ENCODE measurements around the gene MSX1. TPM values are rescaled to one million over a fixed set of nuclear protein-coding genes. Genes with fewer than 3 reads are reported as not detected.
A peak's percentile ranks its signal among the peaks of the same experiment; 100 is the strongest.

The MSX1 gene
- total and polyA plus RNA-seq, 2 experiments from 2014 or later: 0.61 TPM; not detected in 1

DNA sequence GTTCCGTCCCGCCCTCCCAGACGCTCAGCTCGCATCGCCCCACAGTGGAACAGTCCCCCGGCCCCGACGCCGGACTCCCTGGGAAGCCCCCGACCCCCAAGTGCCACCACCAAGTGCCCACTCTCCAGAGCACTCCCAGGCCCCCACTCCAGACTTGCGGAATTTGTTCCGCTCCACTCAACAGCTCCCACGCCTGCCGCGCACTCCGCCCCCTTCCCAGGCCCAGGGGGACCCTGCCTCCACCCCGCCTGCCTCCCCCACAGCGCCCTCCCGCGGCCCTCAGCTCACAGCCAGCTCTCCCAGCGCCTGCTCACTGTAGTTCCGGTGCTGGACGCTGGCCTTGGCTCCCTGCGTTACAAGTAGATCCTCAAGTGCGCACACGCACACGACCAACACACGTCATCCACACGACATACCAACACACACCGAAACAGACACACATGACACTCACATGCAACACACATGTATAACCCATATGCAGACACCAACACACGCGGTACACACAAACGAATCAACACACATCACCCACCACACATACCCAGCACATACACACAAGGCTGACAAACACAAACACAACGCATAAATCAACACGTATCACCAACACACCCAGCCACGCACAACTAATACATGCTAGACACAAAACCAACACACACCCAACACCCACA lies 8.0 kb downstream of the MSX1 start:
- peak overlapping the region; percentile 50; the same call in 1 of the 2 replicates for H3K4me3 ChIP-seq
- H3K4me2 ChIP-seq: peak overlapping the region; percentile 79

More for the DNA sequence above, 8.0 kb downstream of the MSX1 start:
- H3F3A ChIP-seq (replicated peaks; ENCODE audit: low read depth): peaks cover 8% of the 10 kb centered on the region
- H2AFZ ChIP-seq: no peak overlapping the region
- ATAC-seq (peak; percentile 46), DNase-seq (ENCODE audit: low spot score) (peak; percentile 88)
- Mint-ChIP-seq H3K27ac (no peak overlapping the region), H3K9me3 (peaks cover 5% of the 10 kb centered on the region; the same call in 1 of the 3 replicates), H3K4me3 (no peak overlapping the region), H3K36me3 (ENCODE audit: low read depth) (no peaks in the 10 kb centered on the region; the same call in 2 of the 3 replicates), H3K27me3 (ENCODE audit: insufficient read depth, low read depth, poor library complexity) (peaks cover 32% of the 10 kb centered on the region), H3K4me1 (peaks cover 45% of the 10 kb centered on the region)
- H4K20me1 ChIP-seq (replicated peaks; ENCODE audit: insufficient read depth): peaks cover 60% of the 10 kb centered on the region
- H3K4me1 ChIP-seq (ENCODE audit: insufficient read depth): peaks cover 46% of the 10 kb centered on the region
- no peaks in the 10 kb centered on the region; the same call in 1 of the 2 replicates for H3K36me3 ChIP-seq (ENCODE audit: insufficient read depth)
- TF ChIP-seq EZH2 (IDR thresholded peaks at IDR 0.05; ENCODE audit: low read depth, unreplicated experiment) (peak; percentile 98), CTCF (conservative IDR thresholded peaks at IDR 0.05; ENCODE audit: low read depth in 2 of 2) (peak; percentile 60 to 73), JUNB (IDR thresholded peaks at IDR 0.05; ENCODE audit: unreplicated experiment) (no peak)
- TF ChIP-seq, protein P1, sequence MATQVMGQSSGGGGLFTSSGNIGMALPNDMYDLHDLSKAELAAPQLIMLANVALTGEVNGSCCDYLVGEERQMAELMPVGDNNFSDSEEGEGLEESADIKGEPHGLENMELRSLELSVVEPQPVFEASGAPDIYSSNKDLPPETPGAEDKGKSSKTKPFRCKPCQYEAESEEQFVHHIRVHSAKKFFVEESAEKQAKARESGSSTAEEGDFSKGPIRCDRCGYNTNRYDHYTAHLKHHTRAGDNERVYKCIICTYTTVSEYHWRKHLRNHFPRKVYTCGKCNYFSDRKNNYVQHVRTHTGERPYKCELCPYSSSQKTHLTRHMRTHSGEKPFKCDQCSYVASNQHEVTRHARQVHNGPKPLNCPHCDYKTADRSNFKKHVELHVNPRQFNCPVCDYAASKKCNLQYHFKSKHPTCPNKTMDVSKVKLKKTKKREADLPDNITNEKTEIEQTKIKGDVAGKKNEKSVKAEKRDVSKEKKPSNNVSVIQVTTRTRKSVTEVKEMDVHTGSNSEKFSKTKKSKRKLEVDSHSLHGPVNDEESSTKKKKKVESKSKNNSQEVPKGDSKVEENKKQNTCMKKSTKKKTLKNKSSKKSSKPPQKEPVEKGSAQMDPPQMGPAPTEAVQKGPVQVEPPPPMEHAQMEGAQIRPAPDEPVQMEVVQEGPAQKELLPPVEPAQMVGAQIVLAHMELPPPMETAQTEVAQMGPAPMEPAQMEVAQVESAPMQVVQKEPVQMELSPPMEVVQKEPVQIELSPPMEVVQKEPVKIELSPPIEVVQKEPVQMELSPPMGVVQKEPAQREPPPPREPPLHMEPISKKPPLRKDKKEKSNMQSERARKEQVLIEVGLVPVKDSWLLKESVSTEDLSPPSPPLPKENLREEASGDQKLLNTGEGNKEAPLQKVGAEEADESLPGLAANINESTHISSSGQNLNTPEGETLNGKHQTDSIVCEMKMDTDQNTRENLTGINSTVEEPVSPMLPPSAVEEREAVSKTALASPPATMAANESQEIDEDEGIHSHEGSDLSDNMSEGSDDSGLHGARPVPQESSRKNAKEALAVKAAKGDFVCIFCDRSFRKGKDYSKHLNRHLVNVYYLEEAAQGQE (IDR thresholded peaks at IDR 0.05; ENCODE audit: unreplicated experiment): no peak
- peaks cover 100% of the 10 kb centered on the region for H3K27me3 ChIP-seq (ENCODE audit: insufficient read depth)
- H3K79me2 ChIP-seq (replicated peaks; ENCODE audit: insufficient read depth): no peaks in the 10 kb centered on the region
- no peak overlapping the region for H3K27ac ChIP-seq (ENCODE audit: low read depth)
- no peaks in the 10 kb centered on the region for H3K9me2 ChIP-seq (ENCODE audit: insufficient read depth)

Data from GM23338 (cell line).